ENCODE results near the gene HYAL4.

Gene HYAL4

GRCh38 chr7:123864436-123864835 lies 19.5 kb downstream of the HYAL4 start:
- no peak for DNase-seq (ENCODE audit: extremely low read depth, low read depth)
- TF ChIP-seq CTCF (IDR thresholded peaks at IDR 0.05; ENCODE audit: low read depth, low read length): no peak

GRCh38 chr7:123864966-123865365 lies 20.0 kb downstream of the HYAL4 start:
- DNase-seq (ENCODE audit: extremely low read depth, low read depth): no peak
- TF ChIP-seq CTCF (IDR thresholded peaks at IDR 0.05; ENCODE audit: low read depth, low read length): no peak

GRCh38 chr7:123865517-123866117 lies 20.6 kb downstream of the HYAL4 start:
- TF ChIP-seq CTCF (IDR thresholded peaks at IDR 0.05; ENCODE audit: low read depth, low read length): peak; percentile 67
- DNase-seq (ENCODE audit: extremely low read depth, low read depth): peak; percentile 31

DNA sequence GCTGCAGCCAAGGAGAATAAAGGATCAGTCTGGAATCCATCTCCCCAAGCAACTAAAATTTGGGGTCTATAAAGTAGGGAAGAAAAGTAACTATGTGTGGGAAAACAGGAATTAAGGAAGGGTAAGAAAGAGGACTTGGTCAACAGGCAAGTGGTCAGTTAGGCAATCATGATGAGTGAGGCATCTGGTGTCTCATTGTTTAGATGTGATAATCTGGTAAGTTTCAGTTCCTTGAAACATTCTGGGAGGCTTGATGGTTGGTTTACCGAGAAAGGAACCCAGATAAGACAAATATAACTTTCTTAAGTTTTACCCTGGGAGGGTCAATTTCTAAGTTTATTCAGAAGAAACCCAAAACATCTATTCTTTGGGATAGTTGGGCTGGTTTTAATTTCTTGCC lies 22.3 kb downstream of the HYAL4 start:
- TF ChIP-seq CTCF (IDR thresholded peaks at IDR 0.05; ENCODE audit: low read depth, low read length): no peak
- DNase-seq (ENCODE audit: extremely low read depth, low read depth): no peak

GRCh38 chr7:123871998-123872867 lies 27.3 kb downstream of the HYAL4 start:
- peak; percentile 4 for DNase-seq (ENCODE audit: extremely low read depth, low read depth)

GRCh38 chr7:123872908-123873307 lies 27.9 kb downstream of the HYAL4 start:
- TF ChIP-seq CTCF (IDR thresholded peaks at IDR 0.05; ENCODE audit: low read depth, low read length): no peak
- no peak for DNase-seq (ENCODE audit: extremely low read depth, low read depth)

More at GRCh38 chr7:123871998-123872867, 27.3 kb downstream of the HYAL4 start:
- peak; percentile 38 for TF ChIP-seq CTCF (IDR thresholded peaks at IDR 0.05; ENCODE audit: low read depth, low read length)

DNA sequence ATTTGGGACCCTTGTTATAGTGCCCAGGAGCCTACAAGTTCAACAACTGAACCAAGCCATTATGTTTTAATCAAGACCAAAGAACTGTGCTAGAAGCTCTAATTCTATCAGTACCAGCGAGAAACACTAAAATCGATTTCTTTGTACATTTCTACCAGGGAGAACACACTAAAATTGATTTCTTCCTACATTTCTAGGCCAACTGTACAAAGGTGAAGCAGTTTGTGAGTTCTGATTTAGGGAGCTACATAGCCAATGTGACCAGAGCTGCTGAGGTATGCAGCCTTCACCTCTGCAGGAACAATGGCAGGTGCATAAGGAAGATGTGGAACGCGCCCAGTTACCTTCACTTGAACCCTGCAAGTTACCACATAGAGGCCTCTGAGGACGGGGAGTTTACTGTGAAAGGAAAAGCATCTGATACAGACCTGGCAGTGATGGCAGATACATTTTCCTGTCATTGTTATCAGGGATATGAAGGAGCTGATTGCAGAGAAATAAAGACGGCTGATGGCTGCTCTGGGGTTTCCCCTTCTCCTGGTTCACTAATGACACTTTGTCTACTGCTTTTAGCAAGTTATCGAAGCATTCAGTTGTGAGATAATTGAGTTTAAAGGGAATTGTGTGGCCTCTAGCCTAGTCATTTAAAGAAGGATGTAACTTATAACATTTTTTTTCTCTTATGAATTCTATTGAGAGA lies 31.7 kb downstream of the HYAL4 start:
- no peak for DNase-seq (ENCODE audit: extremely low read depth, low read depth)
- TF ChIP-seq CTCF (IDR thresholded peaks at IDR 0.05; ENCODE audit: low read depth, low read length): no peak
